AG08395 (cell line): Measurements from ENCODE around the gene TMEM115.

Source experiments
- DNase-seq: peaks from one replicate; pipeline ENCODE4 v3.0.0; 2012; ENCODE audit warnings: mixed read lengths, low spot score

TMEM115 gene, protein sequence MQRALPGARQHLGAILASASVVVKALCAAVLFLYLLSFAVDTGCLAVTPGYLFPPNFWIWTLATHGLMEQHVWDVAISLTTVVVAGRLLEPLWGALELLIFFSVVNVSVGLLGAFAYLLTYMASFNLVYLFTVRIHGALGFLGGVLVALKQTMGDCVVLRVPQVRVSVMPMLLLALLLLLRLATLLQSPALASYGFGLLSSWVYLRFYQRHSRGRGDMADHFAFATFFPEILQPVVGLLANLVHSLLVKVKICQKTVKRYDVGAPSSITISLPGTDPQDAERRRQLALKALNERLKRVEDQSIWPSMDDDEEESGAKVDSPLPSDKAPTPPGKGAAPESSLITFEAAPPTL

DNA sequence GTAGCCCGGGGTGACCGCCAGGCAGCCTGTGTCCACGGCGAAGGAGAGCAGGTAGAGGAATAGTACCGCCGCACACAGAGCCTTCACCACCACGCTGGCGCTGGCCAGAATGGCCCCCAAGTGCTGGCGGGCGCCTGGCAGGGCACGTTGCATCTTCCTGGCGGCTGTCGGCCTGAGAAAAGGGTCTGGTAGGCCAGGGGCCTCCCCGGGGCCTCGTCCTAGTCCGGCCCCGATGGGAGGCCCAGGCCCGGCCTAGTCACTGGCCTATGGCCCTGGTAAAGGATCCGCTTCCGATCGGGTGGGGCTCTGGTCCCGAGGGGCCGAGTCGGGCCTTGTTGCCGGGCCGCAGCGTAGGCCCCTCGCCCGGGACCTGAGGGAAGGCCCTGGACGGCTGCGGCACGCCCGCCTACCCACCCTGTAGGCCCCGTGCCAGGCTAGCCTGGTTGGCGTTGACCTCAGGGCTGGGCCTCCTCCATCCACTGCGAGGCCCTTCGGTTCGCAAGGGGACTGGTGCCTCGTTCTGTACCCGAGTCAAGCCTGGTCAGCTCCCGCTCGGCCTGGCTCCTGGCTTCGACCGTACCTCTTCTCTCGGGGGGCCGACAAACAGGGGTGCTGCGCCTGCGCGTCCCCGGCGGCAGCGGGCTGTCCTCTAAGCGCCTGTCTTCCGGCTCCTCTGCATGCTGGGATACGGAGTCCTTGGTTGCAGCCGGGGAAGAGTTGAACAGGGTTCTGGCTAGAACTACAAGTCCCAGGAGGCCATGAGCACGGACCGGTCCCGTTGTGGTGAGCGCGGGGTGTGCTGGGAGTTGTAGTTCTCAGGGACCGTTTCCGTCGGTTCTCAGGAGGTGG, at the start of gene TMEM115:
TMEM115 (minus strand) TSS at position 611 of the 849 bp plus-strand sequence; CDS start at position 153, 458 bp downstream.
- DNase-seq: peak; percentile 99

DNA sequence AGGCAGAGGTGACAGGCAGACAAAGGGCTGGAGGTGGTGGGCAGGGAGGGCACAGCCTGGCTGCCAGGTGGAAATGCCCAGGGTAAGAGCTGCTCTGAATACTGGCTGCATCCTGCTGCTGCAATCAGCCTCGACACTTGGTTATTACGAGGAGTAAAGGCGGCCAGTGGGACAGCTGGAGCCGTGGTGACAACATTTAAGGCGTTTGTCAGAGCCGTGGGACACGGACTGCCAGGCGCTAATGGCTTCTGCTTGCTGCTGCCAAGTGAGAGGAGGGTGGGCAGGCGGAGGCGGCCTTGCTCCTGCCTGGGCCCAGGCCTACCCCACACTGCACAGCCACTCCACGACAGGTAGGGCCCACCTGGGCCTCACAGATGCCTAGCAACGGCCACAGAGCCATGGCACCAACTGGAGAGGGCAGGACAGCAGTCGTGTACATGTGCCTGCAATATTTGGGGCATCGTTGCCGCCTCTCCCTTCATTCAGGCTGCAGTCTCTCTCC, 49.2 kb upstream of the TMEM115 start:
- no peak for DNase-seq

DNA sequence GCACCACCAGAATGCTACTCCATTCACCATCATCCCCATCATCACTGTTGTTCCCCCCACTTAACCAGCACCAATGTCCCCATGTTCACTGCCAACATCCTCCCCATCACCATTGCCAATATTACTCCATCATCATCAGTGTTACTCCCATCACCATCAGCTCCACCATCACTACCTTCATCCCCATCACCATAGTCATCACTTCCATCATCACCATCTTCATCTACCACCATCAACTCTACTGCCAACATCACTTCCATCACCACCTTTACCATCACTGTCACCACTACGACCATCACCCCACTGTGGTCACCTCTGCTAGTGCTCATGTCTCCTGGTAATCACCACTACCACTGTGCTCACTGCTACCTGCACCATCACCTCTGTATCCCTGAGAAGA, 47.2 kb upstream of the TMEM115 start:
- no peak for DNase-seq

DNA sequence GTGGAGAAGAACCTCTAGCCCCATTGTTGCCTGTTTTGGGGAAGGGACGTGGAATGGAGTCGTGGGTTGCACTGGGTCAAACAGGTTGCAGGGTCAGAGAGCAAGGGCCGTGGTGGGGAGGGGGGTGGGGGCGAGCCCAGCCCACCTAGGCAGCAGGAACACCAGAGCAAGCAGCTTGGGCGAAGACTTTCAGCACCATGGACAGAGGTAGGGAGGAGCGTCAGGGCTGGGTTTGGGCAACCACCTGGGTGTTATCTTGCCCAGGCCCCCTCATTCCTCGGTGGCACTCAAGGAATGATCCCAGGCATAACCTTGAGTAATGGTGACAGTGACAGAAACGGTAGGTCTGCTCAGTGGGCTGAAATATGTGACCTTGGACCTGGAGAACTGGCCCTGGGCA, 45.9 kb upstream of the TMEM115 start:
- DNase-seq: no peak

DNA sequence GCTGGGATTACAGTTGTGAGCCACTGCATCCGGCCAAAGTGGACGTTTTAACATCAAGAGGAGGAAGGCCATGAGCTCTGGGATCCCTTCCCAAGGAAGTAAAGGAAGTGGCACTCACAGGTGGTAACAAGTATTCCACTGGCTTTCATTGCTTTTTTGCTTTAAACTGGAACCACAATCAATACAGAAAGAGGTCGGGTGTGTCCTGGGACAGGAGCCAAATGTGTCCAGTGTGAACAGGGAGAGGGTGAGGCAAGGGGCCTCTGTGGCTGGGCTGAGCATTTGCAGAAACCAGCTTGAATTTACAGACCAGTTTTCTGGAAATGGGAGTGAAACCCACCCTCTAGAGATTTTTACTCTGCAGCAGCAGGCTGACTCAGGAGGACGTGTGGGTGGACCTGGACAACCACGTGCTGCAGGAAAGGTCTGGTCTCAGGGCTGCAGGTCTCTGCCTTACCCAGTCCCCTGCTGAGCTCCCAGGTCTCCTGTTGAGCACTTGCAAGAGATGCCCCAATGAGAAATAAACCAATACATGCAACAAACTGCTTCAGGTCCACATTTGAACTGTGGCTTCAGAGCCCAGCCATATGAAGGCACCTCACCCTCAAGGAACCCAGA, 42.8 kb upstream of the TMEM115 start:
- DNase-seq: no peak

DNA sequence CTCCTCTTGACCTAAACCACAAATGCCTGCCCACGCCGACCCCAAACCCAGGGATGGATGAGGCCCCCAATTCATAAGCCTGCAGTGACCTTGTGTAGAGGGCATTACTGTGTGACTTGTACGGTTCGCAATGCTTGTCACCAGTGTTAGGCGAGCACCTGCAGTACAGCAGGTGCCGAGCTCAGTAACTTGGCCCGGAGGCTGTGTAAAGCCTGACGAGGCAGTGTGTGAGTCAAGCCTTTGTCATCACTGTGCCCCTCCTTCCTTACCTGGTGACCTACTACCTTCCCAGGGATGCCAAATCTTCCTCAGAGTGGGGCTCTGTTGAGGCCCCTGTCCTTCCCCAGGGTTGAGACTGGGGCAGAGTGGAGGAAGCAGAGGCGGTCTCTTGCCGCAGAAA, 37.2 kb upstream of the TMEM115 start:
- no peak for DNase-seq

DNA sequence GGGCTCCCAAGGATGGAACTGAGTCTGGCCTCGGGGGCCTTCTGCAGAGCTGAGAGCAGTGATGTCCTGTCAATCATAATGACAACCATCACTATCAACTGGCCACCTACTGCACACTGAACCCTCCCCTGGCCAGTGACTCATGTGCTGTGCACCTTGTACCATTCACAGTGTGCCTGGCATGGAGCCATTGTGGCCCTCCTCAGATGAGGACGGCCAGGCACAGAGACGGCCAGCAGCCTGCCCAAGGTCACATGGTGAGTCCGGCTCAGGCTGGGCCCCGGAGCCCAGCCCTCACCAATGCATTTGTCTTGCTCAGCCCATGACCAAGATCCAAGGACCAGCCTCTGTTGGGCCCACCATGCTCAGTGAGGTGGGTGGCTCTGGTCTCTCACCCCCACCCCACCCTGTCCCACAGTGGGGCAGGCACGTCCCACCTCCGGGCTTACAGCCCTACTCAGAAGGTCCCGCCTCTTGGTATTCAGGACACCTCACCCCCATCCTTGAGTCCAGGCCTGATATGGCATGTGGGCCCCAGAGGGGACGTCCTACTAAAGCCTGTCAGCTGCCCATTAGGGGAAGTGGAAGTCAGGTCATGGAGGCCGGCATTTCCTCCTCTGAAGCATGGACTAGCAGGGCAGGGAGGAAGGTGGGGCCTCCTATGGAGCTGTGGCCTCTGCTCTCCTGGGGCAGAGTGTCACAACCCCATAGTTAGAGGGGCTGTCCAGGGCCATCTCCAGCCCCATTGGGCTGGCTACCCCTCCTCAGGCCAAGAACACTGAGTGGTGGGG, 35.9 kb upstream of the TMEM115 start:
- DNase-seq: no peak

DNA sequence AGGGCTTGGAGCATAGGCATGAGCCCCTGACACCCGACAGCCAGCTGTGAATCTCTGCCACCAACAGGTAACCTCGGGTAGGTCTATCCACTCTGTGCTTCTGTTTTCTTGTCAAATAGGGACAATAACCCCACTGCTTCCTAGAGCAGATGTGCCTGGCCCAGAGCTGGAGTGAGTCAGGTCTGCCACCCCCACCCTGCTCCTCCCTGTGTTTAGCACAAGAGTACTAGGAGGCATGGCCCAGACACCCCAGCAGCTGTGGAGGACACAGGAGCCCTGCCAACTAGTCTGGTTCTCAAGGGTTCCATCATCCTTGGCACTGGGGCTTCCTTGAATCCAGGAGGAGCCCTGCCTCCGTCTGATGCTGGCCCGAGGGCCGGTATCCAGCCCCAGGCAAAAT, 33.7 kb upstream of the TMEM115 start:
- no peak for DNase-seq

DNA sequence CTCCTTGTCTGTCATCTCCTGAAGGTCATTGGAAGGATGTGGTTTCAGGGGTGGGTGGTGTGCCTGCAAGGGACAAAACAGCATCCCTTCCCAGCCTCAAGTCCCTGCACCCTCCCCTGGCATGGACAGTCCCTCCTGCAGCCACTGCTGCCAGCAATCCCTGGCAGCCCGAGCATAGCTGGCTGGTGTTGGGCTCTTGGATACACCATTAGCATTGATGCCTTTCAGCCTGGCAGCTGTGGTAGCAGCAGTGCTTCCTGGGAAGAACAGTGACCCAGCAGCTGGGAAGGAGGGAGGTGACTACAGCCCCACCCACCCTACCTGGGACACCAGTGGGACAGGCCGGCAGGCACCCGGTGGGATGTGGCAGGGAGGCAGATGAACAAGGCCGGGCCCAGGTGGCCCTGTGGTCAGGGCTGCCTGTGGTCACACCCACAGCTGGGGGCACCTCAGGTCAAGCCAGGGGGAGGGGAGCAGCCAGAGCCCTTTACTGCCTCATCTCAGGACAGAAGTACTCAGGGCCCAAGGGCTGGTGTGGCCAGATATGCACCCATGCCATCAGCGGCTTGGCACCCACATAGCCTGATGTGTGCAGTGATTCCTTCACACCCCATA, 32.9 kb upstream of the TMEM115 start:
- no peak for DNase-seq

DNA sequence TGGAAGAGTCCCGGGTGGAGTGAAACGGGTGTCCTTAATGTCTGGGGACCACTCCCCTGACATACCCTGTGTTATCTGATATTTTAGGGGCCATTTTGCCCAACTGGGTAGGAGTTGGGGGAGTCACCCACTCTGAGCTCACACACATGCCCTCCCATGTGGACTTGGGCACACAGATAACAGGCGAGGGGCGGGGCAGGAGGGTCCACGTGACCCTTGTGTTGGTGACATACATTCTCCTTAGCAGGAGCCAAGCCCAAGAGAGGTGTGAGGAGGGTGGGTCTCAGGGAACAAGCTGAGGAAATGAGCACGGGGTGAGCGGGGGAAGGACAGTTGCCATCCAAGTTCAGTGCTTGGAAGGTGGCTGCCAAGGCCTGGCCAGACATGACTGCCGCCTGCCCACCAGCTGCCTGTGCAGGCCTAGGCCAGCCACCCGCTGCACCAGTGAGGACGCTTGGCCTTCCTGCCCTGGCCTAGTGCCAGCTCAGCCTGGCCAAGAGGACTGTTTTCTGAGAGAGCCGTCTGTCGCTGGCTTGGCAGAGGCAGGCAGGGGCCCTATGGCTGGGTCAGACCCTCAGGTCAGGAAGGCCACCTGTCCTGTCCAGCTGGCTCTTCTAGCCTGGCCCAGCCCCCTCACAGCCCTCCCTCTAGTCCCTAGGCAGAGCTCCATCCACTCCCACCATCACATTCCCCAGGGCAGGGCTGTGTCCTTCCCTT, 31.3 kb upstream of the TMEM115 start:
- DNase-seq: no peak

DNA sequence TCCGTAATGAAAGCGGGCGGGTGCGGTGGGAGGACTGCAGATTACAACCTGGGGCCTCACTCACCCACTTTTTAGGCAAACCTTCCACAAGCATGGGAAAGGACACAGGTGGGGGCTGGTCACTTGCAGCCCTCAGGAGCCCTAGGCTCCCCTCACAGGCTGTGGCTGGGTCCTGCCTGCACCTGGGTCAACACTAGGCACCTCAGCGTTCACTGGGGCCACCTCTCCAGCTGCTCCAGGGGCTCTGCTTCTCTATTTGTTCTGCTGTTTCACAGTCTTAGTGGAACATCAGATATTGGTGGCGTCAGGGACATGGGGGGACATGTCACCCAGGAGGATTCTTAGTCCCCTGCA, 30.1 kb upstream of the TMEM115 start:
- no peak for DNase-seq

DNA sequence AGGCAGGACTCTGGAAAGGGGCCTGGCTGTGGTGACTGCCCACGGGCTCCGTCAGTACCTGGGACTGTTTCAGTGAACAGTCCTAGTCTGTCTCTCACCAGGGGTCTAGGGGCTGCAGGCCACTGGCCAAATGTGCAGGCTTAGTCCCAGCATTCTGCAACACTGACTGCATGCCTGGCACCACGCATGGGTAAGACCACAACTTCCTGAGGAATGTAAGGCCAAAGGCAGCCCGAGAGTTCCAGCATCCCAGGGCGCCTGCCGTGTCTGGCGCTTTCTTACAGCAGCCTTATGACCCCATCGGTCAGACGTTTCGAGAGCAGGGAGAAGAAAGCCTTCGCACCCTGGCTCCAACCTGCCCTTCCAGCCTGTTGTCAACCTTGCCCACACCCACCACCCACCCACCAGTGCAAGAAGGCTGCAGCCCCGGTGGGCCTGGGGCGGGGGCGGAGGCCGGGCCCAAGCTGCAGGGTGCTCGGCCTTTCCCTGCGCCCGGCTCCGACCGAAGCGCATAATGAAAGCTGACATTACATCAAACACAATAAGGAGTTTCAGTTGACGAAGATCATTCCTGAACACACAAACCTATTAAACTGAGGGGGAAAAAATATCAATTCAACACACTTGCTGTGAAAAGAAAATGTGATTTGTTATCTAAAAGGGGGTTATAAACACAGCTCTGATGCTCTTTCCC, 29.5 kb upstream of the TMEM115 start:
- DNase-seq: no peak

DNA sequence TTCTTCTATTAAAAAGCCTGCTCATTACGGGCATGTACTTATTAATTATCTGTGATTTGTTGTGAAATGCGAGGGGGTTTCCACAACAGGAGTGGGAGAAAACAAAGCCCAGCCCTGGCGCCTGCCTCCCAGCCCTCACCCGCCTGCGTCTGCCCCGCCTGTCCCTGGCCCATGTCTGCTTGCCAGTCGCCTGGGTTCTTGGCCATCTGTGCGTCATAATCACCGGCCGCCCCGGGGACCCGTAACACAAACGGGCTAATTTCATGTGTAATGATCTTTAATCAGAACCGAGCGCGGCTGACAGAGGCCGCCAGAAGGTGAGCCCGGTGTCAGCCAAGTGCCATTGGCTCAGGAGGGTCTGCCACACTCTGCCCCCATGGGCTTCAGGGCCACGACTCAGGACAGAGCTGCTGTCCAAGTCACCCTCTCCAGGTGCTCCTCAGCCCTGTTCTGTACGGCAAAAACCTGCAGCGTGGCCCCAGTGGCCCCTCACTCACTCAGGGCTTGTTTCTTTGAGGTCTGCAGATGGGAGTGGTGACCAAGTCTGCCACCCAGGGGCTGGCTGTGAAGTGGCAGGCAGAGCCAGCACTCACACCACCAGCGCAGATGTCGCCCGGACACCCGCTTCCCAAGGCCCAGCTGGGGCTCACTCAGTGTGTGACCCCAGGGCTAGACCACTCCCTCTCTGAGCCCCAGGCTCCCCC, 28.8 kb upstream of the TMEM115 start:
- peak; percentile 47 for DNase-seq

DNA sequence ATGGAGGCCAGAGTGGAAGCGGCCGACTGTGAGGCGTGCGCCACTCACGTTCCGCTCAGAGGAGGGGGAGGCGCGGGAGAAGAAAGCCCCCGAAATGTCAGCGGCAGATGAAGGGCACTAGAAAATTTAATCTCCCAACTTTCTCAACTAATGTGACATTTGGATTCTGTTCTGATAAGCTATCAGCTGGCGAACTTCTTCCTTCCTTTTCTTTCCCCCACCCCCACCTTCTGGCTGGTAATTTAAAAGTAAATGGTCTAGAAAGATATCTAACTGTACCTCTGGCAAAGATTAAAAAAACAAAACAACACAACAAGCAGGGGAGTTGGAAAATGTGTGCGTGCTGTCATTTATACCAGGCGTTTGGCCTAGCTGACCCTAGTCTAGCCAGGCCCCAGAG, 26.4 kb upstream of the TMEM115 start:
- DNase-seq: no peak

DNA sequence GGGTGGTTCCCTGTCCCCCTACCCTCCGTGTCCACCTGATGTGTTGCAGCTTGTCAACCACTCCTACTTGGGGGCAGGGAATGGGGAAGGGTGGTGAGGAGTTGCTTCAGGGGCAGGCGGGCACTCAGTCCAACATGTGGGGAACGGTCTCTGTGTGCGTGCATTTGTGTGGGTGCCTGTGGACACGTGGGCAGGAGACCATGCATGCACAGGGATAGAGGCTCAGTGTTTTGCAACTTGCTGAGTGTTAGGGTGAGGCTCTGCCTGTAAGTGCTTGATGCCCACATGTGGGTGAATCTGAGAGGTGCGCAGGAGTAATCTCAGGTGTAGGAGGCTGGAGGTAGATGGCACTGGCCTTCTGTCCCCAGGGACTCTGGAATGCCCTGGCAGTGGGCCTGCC, 24.4 kb upstream of the TMEM115 start:
- DNase-seq: no peak

DNA sequence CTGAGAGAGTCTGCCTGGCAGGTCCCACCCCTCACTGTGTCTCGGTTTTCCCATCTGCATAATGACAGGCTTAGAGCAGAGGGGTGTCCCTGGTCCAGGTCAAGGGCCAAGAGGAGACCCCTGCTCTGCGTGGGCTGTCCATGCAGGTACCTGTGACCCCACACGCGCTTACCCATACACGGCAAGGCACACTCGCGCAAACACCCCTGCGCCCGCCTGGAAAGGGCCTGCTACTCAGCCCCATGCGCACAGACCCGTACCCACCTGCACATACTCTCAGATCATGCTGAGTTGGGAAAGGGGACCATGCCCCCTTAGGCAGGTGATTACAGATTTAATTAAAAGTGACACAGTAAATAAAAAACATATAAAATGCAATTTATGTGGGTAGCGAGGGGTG, 23.4 kb upstream of the TMEM115 start:
- no peak for DNase-seq

DNA sequence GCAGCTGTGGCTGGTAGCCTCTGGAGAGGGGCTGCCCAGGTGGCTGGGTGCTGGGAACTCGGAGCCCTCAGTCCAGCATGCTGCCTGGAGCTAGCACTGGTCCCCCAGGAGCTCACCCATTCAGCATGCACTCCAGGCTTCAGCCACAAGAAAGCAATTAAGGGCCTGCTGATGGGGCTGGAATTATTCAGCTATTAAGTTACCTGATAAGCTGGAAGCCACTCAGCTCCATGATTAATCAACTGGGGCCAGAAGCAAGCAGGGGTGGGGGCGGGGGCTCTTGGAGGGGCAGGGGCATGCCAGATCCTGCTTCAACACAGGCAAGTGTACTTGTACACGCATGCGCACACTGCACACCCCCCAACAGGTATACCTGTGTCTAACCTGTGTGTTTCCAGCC, 22.1 kb upstream of the TMEM115 start:
- DNase-seq: no peak

DNA sequence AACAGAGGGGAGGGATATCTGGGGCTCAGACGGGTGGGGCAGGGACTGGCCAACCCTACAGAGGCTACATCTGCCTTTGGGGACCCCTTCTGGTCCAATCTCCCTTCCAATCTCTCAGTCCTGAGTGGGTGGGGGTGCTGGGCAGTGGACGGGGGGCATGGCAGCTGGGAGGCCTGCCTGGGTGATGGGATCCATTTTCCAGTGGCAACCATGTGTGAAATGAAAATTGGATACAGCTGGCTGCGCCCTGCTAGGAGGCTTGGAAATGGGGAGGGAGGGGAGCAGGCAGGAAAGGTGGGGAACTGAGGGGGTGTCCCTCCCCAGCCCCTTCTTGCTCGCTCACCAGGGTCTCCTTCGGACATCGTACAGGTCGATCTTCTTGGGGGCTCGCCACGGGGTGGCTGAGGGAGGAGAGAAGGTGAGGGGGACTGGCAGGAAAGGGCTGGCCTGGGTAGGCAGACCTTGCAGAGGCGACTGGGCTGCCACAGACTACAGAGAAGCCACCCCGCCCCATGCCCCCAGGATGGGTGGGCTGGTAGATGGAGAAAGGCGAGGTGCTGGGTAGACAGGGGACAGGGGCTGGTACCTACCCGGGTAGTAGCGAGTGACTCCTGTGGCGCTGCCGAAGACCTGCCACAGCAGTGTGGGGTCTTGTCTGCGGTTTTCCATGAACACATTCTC, 21.2 kb upstream of the TMEM115 start:
- no peak for DNase-seq

DNA sequence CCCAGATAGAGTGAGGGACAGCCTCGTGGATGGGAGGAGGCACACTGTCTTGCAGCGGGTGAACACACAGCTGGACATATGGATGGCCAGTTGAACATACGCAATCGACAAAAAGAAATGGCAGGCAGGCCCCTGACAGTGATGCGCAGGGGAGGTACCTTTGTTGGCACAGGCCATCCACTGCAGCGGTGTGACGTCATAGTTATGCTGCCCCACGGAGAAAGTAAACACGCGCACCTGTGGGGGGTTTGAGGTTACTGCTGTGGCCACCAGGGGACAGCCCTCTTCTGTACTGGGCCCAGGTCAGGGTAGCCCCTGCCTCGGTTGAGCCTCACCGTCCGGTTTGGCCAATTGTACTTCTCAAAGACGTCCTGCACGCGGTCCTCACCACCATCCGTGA, 19.4 kb upstream of the TMEM115 start:
- DNase-seq: no peak
